ENCODE data around the gene RFTN1.

RFTN1 gene

DNA sequence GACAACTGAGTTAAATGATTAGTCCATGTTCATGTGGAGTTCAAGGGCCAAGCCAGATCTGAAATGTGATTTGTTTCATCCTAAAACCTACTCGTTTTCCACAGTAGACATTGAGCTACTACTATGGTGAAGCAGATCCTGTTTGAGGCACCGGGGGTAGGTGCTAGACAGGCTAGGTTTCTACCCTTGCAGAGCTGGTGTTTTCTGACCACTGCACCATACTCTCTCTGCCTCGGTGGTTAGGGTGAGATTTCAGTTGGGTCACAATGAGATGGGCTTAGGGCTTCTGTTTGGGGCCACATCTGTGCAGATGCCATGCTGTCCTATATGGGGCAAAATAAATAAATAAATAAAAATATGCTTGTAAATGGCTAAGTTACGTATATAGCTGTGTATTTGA is 149.2 kb downstream of the RFTN1 start:
- FAIRE-seq, result no peak
- no peak for DNase-seq (ENCODE audit: insufficient read length, low spot score)

DNA sequence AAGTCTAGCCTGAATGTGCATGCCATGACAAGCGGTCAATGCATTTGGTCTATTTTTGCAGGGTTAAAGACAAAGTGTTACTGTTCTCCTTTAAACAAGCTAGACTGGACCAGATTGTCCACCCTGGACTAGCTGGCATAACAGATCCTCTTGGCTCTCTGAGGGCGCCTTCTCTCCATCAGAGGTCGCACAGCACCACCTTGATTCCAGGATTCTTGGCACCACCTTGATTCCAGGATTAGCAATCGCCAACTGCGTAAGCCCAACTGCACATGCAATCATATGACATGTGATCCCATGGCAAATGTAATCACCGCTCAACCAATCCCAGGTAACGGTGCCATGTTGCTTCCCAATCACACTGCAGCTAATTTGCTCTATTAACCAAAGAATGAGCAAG is 149.9 kb downstream of the RFTN1 start:
- FAIRE-seq (no peak), DNase-seq (ENCODE audit: insufficient read length, low spot score) (no peak)
- TF ChIP-seq, protein P1, sequence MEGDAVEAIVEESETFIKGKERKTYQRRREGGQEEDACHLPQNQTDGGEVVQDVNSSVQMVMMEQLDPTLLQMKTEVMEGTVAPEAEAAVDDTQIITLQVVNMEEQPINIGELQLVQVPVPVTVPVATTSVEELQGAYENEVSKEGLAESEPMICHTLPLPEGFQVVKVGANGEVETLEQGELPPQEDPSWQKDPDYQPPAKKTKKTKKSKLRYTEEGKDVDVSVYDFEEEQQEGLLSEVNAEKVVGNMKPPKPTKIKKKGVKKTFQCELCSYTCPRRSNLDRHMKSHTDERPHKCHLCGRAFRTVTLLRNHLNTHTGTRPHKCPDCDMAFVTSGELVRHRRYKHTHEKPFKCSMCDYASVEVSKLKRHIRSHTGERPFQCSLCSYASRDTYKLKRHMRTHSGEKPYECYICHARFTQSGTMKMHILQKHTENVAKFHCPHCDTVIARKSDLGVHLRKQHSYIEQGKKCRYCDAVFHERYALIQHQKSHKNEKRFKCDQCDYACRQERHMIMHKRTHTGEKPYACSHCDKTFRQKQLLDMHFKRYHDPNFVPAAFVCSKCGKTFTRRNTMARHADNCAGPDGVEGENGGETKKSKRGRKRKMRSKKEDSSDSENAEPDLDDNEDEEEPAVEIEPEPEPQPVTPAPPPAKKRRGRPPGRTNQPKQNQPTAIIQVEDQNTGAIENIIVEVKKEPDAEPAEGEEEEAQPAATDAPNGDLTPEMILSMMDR (IDR thresholded peaks at IDR 0.05; ENCODE audit: insufficient read depth, missing control alignments), result no peak

More for the DNA sequence above, 149.2 kb downstream of the RFTN1 start:
- TF ChIP-seq, protein P1 (IDR thresholded peaks at IDR 0.05; ENCODE audit: insufficient read depth, missing control alignments), result no peak

DNA sequence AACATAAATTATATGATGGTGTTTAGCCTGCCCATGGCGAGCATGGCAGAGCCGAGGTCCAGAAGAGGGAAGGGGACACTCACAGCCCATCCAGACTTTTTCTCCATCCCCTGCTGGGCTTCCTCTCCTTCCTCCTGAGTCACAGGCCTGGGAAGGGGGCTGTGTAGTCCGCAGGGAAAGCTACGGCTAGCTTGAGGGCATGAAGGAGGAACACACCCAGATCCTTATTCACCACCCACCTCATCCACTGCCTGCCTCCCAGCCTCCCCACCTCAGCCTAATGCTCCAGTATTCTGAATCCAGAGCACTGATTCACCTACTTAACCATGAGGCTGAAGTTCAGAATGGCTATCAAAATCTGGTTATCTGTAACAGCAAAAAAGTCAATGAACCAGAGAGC is 150.7 kb downstream of the RFTN1 start:
- TF ChIP-seq, protein P1 (IDR thresholded peaks at IDR 0.05; ENCODE audit: insufficient read depth, missing control alignments), result no peak
- FAIRE-seq, result no peak
- no peak for DNase-seq (ENCODE audit: insufficient read length, low spot score)

DNA sequence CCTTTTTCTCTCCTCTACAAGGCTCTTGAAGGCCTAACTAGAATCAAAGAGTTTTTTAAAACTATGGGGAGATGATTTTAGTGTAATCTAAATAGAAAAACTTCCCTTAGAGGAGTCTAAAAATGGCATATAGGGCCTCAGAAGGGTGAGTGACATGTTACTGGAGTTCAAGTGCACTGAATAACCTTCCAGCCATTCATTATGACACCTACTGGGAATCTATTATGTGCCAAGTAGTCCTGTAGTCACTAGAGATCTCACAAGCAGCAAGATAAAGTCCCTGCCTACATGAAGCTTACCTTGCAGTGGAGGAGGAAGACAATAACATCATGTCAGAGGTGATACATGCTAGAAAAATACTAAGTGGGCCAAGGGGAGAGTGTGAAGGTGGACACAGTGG is 152.4 kb downstream of the RFTN1 start:
- FAIRE-seq (no peak), DNase-seq (ENCODE audit: insufficient read length, low spot score) (no peak)
- TF ChIP-seq, protein P1 (IDR thresholded peaks at IDR 0.05; ENCODE audit: insufficient read depth, missing control alignments), result no peak

DNA sequence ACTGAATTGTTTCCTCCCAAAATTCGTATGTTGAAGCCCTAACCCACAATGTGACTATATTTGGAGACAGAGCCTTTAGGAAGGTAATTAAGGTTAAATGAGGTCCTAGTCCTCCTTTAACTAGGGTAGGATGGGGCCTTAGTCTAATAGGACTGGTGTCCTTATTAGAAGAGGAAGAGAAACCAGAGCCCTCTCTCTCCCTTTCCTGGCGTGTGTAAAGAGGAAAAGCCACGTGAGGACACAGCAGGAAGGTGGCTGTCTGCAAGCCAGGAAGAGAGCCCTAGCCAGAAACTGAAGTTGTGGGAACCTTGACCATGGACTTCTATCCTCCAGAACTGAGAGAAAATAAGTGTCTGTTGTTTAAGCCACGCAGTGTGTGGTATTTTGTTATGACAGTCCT is 154.2 kb downstream of the RFTN1 start:
- TF ChIP-seq, protein P1 (IDR thresholded peaks at IDR 0.05; ENCODE audit: insufficient read depth, missing control alignments), result no peak
- no peak for FAIRE-seq
- no peak for DNase-seq (ENCODE audit: insufficient read length, low spot score)

DNA sequence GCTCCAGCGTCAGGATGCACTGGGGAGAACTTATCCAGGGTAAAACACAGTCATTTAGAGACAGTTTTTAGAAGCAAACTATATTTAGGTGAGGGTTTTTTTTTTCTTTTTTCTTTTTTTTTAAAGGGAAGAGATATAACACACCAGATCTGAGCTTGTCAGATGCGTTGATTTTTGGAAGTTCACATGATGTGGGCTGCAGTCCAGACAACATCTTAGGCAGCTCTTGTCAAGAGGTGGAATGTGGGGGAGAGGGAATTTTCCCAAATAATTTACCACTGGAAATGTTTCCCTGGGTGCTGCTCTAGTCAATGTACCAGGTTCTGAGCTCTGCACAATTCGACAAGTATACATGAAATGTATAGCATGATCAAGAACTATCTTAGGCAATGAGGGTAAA is 155.2 kb downstream of the RFTN1 start:
- TF ChIP-seq, protein P1 (IDR thresholded peaks at IDR 0.05; ENCODE audit: insufficient read depth, missing control alignments), result no peak
- FAIRE-seq, result no peak
- DNase-seq (ENCODE audit: insufficient read length, low spot score), result no peak

DNA sequence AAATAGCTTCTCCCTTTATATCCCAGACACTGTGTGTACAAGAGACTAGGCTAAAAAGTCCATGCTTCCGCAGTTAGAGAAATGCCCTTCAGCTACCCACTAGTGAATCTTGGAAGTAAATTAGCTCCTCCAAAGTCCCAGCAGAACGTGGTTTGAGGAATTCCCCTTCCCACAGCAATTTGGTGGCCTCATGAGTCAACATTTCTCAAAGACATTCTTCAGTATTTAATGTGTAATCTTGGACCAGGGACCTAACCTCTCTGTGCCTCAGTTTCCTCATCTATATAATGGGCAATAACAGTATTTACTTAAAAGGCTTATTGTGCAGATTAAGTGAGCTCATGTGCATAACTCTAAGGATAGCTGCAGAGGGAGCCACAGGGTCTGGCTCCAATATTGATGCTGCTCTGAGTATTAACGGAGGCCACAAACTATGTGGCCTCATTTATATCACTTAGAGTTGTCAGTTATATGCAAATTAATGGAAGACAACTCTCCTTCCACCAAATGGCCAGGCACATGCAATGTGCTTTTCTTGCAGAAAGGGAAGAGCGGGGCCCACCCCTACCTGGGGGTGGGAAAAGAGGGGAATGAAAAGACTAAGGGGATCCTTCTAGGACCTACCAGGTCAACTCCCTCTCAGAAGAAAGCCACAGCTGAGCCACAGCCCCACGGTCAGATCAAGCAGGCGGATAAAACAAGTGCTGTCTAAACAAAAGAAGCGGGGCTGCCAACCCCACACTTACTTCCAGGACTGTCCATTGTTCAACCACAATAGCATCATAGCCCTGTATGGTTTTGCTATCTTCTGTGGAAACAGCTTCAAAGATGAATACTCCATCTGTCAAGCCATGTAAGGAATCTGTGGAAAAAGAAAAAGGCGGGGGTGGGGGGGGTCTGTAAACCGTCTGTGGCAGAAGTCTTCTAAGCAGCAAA is 156.0 kb downstream of the RFTN1 start:
- TF ChIP-seq, protein P1 (IDR thresholded peaks at IDR 0.05; ENCODE audit: insufficient read depth, missing control alignments), result no peak
- DNase-seq (ENCODE audit: insufficient read length, low spot score) (no peak), FAIRE-seq (no peak)
